NCI-H526 (cell line): ENCODE results near the gene MGMT.

Source experiments
- DNase-seq, 2 experiments: peaks; one replicate each; lab custom pipeline; 2025; lab: John Stamatoyannopoulos, UW

Gene MGMT

DNA sequence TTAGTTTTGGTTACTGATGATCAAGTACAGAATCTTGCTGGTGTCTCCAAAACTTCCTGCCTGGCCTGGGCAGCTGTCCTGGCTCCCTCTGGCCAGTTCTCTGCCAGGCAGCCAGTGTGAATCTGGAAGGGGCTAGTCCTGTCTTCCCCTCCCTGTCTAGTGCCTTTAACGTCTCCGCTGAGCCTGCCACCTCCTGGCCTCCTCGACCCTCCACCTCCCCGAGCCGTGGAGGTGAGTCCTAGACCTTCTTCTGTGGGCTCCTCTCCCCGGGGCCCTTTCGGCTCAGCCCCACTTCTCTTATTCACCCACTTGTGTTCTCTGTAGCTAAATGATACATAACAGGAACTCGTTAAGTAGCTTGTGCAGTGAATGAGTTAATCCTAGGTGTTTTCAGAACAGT, 218.2 kb downstream of the MGMT start:
- no peak for DNase-seq

DNA sequence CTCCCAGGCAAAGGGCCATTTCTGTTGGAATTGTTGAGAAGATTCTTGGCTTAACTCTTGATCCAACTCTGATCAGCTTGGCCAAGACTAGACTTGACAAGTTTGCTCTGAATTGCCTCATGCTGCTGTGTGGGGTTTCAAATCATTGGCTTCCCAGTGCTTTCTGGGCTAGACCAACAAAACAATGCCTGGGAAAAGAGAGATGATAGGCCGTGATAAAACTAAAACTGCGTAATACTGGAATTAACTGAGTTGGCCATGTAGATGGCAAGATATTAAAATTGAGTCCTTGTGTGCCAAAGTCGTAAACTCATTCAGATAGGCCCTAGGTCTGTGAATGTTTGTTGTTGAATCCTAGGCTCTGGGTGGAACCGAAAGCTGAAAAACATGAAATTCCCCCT, 222.6 kb downstream of the MGMT start:
- DNase-seq, result no peak

DNA sequence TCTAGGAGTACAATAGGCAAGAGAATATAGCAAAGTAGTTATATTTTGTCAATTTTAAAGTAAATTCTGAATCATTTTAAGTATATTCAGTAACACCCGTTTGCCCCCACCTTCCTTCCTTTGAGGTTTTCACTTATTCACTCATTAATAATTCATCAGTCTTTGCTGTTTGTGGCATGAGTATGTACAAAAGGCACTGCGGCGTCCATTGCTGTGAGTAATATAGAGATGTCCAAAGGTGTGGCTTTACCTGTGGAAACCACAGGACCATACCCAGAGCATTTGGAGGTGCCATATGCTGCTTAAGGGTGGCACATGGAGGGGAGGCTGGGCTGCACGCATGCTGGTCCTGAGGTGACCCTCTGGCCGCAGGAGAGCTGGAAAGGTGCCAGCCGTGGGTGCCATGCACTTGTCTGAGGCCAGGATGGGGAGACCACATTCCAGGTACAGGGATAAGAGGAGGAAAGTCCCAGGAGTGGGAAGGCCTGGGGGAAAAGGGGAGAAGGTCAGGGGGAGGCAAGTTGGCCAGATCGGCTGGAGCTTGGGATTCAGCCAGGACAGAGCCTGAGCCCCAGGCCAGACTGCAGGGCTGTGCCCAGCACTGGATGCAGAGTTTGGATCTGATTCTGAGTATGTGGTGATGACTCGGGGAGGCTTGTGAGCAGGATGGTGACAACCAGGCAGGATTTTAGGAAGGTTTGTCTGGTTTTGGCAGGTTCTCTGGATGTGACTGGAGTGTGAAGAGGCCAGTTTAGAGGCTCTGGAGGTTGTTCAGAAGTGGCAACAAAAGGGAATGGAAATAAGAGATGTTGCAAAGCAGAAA, 223.4 kb downstream of the MGMT start:
- DNase-seq, result no peak

DNA sequence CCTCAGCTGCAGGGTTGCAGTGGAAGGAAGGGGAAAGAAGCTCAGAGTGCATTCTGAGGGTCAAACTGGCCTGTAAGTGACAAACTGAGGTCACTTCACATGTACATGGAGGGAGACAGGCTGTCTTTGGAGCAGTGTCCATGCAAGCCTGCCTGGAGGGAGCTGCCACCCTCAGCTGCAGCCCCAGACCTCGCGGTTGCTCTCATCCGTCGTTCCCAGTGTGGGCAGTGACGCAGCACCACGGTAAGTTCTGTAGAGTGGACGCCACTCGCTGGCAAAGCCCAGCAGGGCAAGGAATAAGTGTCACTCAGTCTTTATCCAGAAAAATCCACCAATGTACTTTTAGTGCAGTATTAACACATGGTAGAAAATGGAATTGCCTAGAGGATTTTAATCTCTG, 225.7 kb downstream of the MGMT start:
- DNase-seq, result no peak

DNA sequence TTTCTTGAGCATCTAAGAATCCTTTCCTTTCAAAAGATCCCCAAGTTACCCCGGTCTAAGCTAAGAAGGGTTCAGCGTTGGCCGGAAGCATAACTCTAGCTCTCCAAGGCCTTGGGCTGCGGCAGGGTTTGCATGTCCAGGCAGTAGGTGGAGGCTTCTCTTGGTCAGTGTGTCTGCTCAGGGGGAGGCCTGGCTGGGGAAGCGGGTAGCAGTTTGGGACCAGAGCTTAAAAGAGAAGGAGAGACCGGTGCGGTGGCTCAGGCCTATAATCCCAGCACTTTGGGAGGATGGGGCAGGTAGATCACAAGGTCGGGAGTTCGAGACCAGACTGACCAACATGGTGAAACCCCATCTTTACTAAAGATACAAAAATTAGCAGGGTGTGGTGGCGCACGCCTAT, 226.3 kb downstream of the MGMT start:
- DNase-seq, result no peak

DNA sequence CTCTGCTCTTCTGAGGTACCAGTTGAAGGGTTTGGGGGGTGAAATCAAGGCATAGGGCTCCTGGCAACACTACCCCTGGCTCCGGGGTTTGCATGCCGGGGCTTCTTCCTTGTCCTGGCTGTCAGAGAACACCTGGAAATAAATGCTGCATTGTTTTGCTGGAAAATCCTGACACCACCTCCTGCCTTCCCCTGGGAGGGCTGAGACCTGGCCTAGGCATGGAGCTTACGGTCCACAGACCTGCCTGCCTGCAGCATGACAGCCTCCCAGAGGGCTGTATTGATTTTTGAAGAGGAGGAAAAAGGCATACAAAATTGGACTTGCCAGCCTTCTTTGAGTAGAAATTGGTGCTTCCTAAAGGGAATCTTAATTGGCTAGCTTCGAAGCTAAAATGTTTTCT, 227.1 kb downstream of the MGMT start:
- DNase-seq, result peak; percentile 14 to 47

DNA sequence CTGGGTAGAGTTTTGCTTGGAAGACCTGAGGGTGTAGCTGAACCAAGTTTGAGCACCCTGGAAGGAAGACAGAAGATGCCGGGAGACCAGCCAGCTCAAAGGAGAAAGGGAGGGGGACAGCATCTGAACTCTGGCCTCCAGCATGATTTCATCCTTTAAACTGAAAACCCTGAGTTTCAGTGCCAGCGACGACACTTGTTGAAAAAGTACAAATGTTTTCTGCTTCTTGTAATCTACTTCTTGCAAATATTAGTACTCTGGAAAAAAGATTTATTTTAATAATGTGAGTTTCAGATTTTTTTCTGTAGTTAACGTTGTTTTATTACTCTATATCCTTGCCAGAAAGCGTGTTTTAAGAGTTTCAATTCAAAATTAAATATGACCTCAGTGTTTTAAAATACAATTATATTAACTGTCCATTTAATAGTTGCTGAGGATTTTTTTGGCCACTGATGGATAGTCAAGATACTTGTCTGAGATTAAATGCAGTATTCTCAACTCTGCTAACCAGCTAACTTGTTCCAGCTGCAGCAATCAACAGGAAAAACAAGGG, 227.7 kb downstream of the MGMT start:
- no peak for DNase-seq

DNA sequence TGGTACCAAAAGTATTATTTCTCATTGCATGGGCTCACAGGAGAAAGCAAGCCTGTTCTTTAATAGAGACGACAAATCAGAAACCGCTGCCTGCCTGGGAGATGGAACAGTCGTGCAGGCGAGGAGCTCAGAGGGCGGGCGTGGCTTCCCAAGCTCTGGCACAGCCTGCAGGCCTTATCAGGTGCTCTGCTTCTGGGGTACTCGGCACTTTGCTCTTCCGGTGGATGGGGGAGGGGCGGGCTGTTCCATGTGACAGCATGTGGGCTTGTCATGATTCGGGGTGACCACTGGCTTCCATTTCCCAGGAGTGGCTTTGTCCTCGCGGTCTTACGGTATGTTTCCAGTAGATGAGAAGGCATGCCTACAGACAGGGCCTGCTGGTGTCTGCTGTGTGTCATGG, 228.6 kb downstream of the MGMT start:
- DNase-seq, result no peak

DNA sequence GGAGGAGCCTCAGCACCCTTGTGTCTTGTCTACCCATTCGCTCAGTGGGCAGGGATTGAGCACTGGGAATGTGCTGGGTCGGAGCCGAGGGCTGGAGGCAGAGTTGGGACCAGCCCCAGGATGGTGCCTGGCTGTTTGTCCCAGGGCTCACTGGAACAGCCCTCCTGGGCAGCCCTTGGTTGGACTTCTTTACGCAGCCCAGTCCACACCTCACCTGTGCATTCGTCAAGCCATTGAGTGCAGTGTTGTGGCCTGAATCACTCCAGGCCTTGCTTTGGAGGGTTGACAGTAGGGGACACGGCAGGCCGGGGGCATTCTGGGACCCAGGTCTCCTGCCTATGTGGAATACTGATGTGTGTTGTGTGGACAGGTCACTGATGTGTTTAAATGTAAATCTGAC, 229.6 kb downstream of the MGMT start:
- DNase-seq, result no peak

DNA sequence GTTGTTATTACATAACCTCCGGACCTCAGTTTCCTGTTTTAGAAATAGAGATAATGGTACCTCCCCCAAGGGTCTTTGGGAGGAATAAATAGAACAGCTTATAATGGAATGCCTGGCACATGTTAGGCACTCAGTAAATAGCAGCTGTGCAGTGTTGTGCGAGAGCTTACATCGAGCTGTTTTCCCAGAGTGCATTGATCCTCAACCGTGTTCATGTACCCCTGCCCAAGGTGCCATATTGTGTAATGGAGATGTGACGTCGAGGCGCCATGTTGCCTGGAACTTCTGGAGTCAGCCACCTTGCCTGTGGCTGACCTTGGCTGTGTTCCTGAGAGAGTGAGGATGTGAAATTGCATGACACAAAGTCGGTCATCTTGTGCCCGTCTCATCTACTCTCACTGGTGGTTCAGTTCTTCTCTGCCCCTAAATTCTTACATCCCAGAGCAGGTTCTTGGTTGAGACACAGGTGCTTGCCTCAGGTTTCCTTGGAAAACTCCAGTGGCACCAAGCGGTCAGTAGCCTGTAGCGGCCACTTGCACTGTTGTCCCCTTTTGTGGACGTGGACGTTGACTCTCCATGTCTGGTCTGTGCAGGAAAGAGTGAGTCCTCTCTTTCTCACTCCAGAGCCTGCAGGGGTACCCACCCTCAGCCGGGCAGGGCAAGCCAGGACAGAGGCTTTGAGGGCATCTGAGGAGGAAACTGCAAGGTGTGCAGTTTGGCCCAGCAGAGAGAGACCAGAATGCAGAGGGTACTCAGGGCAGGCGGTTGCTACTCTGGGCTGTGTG, 230.6 kb downstream of the MGMT start:
- no peak for DNase-seq

DNA sequence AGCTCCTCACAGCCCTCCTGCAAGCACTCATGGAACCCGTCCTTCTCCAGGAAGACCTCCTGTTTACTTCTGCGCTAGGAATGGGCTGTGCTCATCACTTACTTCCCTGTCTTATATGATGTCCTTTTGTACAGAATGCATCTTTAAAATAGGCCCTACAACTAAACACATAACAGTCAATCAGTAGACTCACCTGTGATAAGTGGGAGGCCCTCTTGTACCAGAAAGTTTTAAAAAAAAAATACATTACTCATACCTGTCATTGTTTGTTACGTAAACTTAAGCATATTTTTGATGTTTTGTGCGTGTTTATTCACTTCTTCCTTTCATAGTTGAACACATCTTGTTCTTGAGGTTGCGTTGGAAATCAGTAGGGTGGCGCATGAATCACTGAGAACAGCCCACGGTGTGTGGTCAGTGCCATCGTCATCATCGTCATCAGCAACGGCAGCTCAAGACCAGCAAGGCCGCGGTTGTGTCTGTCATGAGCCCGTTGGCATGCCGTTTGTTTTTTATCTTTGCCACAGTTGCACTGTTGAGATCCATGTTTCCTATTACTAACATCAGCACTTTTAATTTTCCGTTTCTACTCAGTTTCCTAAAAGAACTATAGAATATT, 232.8 kb downstream of the MGMT start:
- DNase-seq, result no peak

DNA sequence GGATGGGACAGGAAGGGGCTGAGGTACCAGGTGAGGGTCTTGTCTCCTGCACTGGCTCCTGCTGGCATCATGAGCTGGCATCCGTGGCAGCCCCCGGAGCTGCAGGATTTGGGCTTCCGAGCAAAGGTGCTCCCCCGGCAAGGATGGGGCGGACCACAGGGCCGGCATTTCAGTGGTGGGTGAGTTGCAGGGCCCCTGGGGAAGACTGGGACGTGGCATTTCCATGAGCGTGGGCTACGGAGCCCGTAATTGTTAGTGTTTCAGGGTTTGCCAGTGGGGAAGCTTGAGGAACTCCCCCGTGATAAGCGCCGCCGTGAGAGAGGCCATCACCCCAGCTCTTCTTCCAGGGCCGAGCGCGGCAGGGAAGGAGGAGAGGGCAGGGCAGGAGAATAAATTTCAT, 235.6 kb downstream of the MGMT start:
- DNase-seq, result no peak

DNA sequence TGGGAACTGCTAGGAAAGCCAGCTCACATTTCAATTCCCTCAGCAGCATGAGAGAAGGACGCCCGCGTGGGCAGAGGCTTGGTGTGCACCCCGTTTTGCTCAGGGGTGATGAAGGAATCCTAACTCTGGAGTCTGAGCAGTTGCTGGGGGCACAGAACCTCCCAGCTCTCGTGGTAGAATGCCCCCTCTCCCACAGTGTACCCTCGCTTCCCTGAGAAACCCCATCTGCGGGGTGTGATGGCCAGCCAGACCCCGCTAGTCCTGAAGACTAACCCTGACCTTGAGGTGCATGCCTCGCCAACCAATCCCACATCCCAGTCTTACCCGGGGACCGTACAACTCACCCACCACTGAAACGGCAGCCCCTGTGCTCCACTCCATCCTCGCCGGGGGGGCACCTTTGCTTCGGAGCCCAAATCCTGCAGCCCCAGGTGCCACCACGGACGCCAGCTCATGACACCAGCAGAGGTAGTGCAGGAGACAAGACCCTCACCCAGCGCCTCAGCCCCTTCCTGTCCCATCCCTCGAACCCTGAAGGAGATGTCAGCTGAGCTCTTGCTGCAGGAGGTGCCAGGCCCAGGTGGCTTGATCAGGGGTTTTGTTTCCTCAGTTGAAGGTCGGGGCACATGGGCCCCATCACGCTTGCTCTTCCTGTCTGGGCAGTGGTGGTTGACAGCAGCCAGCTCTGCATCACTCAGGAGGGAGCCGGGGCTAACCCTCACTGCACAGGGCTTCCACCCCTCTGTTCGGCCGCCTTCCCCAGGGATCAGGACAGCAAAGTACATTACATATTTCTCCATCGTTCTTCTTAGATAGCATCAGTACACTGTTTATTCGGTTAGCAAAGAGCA, 236.5 kb downstream of the MGMT start:
- DNase-seq, result no peak

DNA sequence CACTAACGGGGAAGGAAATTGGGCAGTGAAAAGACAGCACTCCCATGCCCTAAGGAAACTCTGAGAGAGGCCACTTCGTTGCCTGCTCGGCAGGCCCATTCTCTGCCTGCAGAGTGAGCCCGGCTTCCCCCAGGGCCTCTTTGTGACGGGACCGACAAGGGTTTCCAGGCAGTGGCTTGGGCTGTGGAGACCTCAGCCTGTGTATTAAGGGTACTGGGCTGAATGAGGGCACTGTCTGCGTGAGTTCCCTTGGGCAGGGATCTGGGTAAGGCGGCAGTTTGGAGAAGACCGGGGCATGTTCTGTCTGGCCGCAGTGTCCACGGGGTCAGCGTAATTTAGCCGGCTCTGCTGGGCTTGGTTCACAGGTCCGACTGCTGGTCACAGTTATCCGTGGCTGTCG, 237.2 kb downstream of the MGMT start:
- no peak for DNase-seq

DNA sequence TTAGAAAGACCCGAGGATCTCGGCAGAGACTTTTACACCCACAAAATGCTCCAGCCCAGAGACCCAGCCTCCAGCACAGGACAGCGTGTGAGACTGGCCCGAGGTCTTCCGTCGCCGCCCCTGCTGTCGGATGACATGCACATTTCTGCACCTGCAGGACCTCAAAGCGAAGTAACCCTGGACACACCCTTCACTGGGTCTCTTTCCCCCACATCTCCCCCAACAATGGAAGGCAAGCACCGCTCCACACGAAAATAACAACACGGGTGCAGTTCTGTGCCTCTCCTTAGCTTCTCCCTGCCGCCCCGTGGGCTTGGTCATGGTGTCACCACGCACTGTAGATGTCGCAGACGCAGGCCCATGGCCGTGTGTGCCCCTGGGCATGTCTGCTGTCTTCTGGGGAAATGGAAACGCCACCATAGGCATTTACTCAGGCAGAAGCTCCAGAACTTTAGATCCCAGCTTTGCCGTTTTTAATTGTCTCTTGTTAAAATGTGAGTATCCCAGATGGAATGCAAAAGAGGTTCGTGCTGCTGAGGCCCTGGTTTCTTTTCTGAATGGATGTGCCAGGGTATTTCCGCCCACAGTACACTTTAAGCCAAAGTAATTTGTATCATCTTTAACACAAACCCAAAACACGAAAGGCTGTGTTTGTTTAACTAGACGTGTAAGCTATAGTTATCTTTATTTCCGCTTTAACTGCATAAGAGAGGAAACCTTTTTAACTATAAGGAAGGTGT, 237.9 kb downstream of the MGMT start:
- DNase-seq, result no peak

DNA sequence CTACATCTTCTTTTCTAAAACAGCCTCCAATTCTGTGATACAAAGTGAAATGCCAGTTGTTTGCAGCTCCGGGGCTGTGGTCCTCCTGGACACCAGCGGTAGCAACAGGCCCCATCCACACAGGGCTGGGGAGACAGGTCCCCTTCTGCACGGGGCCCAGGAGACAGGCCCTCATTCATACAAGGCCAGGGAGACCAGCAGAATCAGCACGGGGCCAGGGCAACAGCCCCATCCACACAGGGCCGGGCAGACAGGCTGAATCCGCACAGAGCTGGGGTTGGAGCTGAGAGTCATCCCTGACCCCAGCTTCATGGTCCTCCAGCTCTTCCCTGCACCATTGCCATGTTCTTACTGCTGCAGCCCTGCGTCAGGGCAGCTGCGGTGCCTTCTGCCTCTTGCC, 238.6 kb downstream of the MGMT start:
- DNase-seq, result no peak

DNA sequence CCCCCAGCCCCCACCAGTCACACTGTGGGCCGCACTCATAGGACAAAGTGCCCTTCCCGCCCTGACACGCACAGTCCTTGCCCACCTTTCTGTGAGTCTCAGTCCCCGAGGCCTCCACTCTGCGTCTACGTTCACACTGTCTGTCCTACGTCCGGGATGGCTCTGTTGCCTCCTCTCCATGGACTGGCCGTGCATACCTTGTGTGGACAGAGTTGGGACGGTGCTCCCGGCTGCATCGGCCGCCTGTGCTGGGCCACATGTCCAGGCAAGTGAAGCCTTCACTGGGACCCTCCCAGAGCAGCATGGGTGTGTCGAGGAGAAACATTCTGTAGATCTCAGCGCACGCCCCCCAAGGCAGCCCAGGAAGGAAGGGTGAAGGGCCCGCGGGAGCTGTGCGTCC, 239.0 kb downstream of the MGMT start:
- DNase-seq, result no peak

DNA sequence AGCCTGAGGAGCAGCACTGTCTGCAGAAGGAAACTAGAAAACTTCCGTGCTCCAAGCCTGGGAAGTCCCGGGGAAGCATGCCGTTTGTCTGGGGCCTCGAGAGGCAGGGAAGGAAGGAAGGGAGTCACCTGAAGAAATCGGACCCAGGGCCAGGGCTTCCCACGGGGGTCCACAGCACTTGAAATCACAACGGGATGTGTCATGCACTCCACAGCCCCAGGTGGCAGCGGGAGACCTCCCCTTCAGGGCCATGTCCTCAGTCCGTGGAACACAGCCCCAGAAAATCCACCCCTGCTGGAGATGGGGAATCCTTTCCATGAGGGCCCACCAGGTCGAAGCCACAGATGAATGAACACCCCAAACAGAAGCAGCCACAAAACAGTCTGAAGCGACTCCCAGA, 239.5 kb downstream of the MGMT start:
- no peak for DNase-seq

DNA sequence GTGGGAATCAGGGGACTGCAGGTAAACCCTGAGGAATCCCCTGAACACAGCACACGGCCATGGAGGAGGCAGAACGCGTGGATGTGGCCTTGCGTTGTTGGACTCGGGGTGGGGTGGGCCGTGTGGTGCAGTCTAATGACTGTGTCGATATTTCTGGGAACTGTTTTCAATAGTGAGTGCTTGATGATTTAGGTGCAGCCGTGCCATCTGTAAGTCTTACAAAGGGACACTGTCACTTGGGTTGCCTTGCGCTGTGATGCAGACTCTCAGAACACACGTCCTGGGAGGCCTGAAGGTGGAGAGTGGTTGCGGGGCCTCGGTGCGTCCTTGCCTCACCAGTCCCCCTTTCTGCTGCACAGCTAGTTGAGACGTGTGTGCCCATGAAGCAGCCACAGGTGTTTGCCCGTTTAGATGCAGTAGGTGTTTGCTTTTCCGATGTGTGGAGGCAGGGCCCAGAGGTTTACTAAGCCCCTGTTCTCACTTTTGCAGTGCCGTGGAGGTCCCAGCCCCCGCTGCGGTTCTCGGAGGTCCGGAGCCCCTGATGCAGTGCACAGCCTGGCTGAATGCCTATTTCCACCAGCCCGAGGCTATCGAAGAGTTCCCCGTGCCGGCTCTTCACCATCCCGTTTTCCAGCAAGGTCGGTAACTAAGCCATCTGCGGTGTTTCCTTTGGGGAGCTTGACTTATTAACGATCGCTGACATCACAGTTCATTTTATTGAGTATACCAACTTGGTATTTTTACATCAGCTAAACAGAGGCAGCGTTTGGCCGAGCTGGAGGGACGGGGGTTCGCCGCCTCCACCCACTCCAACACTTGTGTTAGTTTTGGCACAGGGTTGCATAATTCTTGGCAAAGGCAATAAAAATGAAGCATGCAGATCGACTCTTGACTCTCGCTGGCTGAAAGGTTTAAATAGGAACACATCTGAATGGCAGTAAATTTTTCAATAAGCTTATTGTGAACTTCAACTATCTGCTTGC, 240.7 kb downstream of the MGMT start:
- no peak for DNase-seq

DNA sequence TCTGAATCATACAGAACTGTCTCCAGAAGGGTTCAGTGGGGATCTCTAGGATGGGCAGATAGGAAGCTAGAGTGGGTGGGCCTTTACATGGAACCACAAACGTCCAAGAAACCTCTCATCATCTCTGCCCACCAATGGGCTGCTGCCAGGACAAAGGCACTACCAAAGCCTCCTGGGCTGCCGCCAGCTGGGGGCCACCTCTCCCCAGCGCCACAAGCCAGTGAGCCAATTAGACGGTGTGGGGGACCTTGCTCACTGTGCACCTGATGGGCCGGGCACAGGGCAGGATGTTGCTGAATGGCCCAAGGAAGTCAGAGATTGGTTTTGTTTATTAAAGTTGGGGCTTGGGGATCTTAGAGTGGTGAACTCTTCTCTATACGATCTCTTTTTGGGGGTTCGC, 242.1 kb downstream of the MGMT start:
- DNase-seq, result no peak
